Activated B cell treated with CpG ODN at 0.5 μM for 24 hours (primary cell): ENCODE measurements around the gene BBS12. TPM values are rescaled to one million over a fixed set of nuclear protein-coding genes. Genes with fewer than 3 reads are reported as not detected.

Experiments
- ATAC-seq: fragments of 200-7000 bp; cut with Tn5 transposase; one replicate; pipeline ENCODE4 v1.10.0; 2021; ENCODE audit warnings: low read depth, mild to moderate bottlenecking, moderate library complexity
- CTCF ChIA-PET: fragments of 350-600 bp; sonication (Branson Sonifier 250); formaldehyde crosslinking; loops from one replicate; lab custom pipeline; 2021; ENCODE audit warnings: antibody characterized with exemption; lab: Charles Lee
- POLR2A ChIA-PET: fragments of 350-600 bp; sonication (Branson Sonifier 250); formaldehyde crosslinking; loops from one replicate; lab custom pipeline; 2021; ENCODE audit warnings: antibody characterized with exemption; lab: Charles Lee
- DNase-seq: peaks from one replicate; pipeline ENCODE4 v3.0.0; 2022
- H3K27ac Mint-ChIP-seq: one replicate; pipeline ENCODE4 v1.8.0; 2020; ENCODE audit warnings: mixed read lengths
- H3K27me3 Mint-ChIP-seq: one replicate; pipeline ENCODE4 v1.8.0; 2021; ENCODE audit warnings: mixed read lengths
- H3K36me3 Mint-ChIP-seq: one replicate; pipeline ENCODE4 v1.8.0; 2021; ENCODE audit warnings: low read depth, mixed read lengths
- H3K4me1 Mint-ChIP-seq: one replicate; pipeline ENCODE4 v1.8.0; 2021; ENCODE audit warnings: mixed read lengths
- H3K4me3 Mint-ChIP-seq: one replicate; pipeline ENCODE4 v1.8.0; 2020; ENCODE audit warnings: mild to moderate bottlenecking, mixed read lengths
- H3K9me3 Mint-ChIP-seq: one replicate; pipeline ENCODE4 v1.8.0; 2020; ENCODE audit warnings: mixed read lengths
- intact Hi-C: fragments of 100-400 bp; cut with micrococcal nuclease; formaldehyde crosslinking; loops from one replicate; pipeline ENCODE4 v1.15.1; 2024
- total RNA-seq: library from RNA; stranded (reverse); gene quantifications from 2 replicates; pipeline ENCODE4 v1.2.3, GENCODE V29; 2022
- TF ChIP-seq, protein P1 (sequence below): fragments of 200-600 bp; IDR thresholded peaks from one replicate; pipeline ENCODE4 v1.8.0; 2022; ENCODE audit warnings: antibody characterized with exemption, mild to moderate bottlenecking

Gene BBS12
- total RNA-seq, 1 donor from 2014 or later: 3.3 TPM

DNA sequence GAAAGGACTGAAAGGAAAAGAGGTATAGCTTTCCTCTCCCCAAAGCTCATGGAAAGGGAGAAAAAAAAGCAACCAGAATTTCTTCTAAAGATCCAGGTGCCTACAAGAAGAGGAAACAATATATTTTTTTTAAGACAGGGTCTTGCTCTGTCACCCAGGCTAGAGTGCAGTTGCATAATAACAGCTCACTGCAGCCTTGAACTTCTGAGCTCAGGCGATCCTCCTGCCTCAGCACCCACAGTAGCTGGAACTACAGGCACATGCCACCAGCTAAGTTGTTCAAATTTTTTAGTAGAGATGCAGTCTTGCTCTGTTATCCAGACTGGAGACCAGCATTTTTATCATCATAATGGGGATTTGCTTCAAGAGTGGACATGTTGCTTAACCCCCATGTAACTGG, 30.5 kb upstream of the BBS12 start:
- TF ChIP-seq, protein P1, sequence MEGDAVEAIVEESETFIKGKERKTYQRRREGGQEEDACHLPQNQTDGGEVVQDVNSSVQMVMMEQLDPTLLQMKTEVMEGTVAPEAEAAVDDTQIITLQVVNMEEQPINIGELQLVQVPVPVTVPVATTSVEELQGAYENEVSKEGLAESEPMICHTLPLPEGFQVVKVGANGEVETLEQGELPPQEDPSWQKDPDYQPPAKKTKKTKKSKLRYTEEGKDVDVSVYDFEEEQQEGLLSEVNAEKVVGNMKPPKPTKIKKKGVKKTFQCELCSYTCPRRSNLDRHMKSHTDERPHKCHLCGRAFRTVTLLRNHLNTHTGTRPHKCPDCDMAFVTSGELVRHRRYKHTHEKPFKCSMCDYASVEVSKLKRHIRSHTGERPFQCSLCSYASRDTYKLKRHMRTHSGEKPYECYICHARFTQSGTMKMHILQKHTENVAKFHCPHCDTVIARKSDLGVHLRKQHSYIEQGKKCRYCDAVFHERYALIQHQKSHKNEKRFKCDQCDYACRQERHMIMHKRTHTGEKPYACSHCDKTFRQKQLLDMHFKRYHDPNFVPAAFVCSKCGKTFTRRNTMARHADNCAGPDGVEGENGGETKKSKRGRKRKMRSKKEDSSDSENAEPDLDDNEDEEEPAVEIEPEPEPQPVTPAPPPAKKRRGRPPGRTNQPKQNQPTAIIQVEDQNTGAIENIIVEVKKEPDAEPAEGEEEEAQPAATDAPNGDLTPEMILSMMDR: no peak
- no peaks in the 10 kb centered on the region for H3K9me3 Mint-ChIP-seq
- H3K4me1 Mint-ChIP-seq: no peaks in the 10 kb centered on the region
- CTCF ChIA-PET: no interaction called here
- no peak for ATAC-seq
- peaks cover 9% of the 10 kb centered on the region for H3K27me3 Mint-ChIP-seq
- no peaks in the 10 kb centered on the region for H3K36me3 Mint-ChIP-seq
- POLR2A ChIA-PET: no interaction called here
- intact Hi-C loops: no loop called here
- no peak for DNase-seq
- no peak overlapping the region for H3K27ac Mint-ChIP-seq
- H3K4me3 Mint-ChIP-seq: no peak overlapping the region

DNA sequence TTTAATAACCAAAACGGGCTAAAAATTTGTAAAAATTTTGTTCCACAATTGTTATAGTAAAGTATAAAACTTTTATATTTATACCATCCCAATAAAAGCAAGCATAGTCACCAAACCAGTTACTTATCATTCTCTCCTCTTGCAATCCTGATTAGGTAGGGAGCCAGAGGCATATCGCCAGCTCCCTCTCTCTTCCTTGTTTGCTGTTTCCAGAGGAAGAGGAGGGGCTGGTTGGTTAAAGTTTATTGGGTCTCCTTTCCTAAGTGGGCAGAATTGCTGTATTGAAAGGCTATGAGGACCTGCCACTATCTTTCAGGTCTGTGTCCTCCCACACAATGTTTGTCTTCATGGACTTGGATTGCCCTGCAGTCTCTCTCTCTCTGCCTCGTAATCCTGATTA, 29.6 kb upstream of the BBS12 start:
- no peaks in the 10 kb centered on the region for H3K36me3 Mint-ChIP-seq
- POLR2A ChIA-PET: no interaction called here
- peaks cover 9% of the 10 kb centered on the region for H3K27me3 Mint-ChIP-seq
- no peak overlapping the region for H3K4me3 Mint-ChIP-seq
- ATAC-seq (no peak), DNase-seq (no peak)
- TF ChIP-seq, protein P1: no peak
- H3K27ac Mint-ChIP-seq: no peak overlapping the region
- intact Hi-C loops: no loop called here
- no peaks in the 10 kb centered on the region for H3K4me1 Mint-ChIP-seq
- CTCF ChIA-PET: no interaction called here
- no peaks in the 10 kb centered on the region for H3K9me3 Mint-ChIP-seq

DNA sequence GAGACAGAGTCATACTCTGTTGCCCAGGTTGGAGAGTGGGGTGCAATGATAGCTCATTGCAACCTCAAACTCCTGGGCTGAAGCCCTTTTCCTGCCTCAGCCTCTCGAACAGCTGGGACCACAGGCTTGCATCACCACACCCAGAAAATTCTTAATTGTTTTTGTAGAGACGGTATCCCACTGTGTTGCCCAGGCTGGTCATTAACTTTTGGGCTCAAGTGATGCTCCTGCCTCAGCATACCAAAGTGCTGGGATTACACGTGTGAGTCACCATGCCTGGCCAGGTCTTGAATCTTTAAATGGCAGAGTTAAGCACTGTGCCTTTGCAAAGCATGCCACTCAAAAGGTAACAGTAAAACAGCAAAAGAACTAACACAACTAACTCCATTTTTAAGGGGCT, 28.6 kb upstream of the BBS12 start:
- POLR2A ChIA-PET: no interaction called here
- ATAC-seq (no peak), DNase-seq (no peak)
- CTCF ChIA-PET: no interaction called here
- Mint-ChIP-seq H3K9me3 (no peaks in the 10 kb centered on the region), H3K27ac (no peak overlapping the region), H3K27me3 (peaks cover 9% of the 10 kb centered on the region), H3K4me3 (no peak overlapping the region), H3K36me3 (no peaks in the 10 kb centered on the region), H3K4me1 (no peaks in the 10 kb centered on the region)
- TF ChIP-seq, protein P1: no peak
- intact Hi-C loops: no loop called here

DNA sequence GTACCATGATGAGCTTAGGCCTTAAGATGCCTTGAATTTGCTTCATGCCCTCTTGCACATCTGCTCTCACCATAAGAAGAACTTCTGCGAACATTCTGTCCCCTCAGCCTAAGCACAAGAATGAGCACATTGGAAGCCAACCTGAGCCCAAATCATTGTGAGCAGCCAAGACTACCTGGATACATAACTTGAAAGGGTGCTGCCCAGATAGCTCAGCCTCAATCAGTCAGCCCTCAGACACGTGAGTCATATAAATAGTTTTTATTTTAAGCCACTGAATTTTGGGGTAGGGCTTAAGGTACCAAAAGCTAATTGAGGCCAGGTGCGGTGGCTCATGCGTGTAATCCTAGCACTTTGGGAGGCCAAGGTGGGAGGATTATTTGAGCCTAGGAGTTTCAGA, 27.5 kb upstream of the BBS12 start:
- H3K4me1 Mint-ChIP-seq: no peaks in the 10 kb centered on the region
- DNase-seq: no peak
- no peak for ATAC-seq
- H3K36me3 Mint-ChIP-seq: no peaks in the 10 kb centered on the region
- H3K27me3 Mint-ChIP-seq: peaks cover 10% of the 10 kb centered on the region
- ChIA-PET CTCF (no interaction called here), POLR2A (no interaction called here)
- no peak overlapping the region for H3K27ac Mint-ChIP-seq
- H3K4me3 Mint-ChIP-seq: no peak overlapping the region
- TF ChIP-seq, protein P1: no peak
- intact Hi-C loops: no loop called here
- no peaks in the 10 kb centered on the region for H3K9me3 Mint-ChIP-seq

DNA sequence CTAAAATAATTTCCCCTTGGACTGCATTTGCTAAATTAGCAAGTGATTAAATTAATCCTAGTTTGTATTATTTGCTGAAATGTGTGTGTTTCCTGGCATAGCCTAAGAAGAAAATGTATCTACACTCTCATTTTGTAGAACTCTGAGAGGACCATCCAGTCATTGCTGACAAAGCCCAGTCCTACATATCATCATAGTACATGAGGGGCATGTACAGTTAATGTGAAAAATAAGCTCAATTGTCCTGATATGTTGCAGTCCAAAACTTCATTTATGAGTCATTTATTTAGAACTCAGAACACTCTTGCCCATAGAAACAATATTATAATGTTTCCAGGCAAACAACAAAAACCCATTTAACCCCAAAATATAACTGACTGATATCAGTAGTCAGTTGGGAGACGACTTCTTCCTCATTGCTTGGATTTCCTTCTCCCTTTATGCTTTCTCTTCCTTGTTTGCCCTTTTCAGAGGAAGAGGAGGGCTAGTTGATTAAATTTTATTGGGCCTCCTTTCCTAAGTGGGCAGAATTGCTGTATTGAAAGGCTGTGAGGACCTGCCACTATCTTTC, 26.9 kb upstream of the BBS12 start:
- DNase-seq (no peak), ATAC-seq (no peak)
- CTCF ChIA-PET: no interaction called here
- H3K27ac Mint-ChIP-seq: no peak overlapping the region
- H3K27me3 Mint-ChIP-seq: peaks cover 9% of the 10 kb centered on the region
- H3K9me3 Mint-ChIP-seq: no peaks in the 10 kb centered on the region
- H3K4me1 Mint-ChIP-seq: no peaks in the 10 kb centered on the region
- intact Hi-C loops: no loop called here
- TF ChIP-seq, protein P1: no peak
- no peak overlapping the region for H3K4me3 Mint-ChIP-seq
- H3K36me3 Mint-ChIP-seq: no peaks in the 10 kb centered on the region
- POLR2A ChIA-PET: no interaction called here
